ENCODE measurements around the gene KRTAP5-6.
A peak's percentile ranks its signal among the peaks of the same experiment; 100 is the strongest.

Gene KRTAP5-6

GRCh38 chr11:1696608-1697570, at the start of gene KRTAP5-6:
Gene KRTAP5-6 (plus strand): TSS chr11:1697195. CDS start chr11:1697246, 51 bp downstream.
- no peak for DNase-seq
- intact Hi-C loops (cut with DNase I) = loop anchor here (5.0 to 10.0 kb wide), 2 partner anchors 48 to 245 kb away; no protein-coding TSS in a partner anchor

GRCh38 chr11:1647901-1648652, 48.9 kb upstream of the KRTAP5-6 start:
- intact Hi-C loops (cut with DNase I) = no loop called here
- peak in 2 of 10 donors; percentile 66 to 76 for DNase-seq

- intact Hi-C loops (cut with DNase I) = no loop called here
- DNase-seq = peak in 2 of 10 donors; percentile 50 to 66
Measured at GRCh38 chr11:1648653-1649420, 48.2 kb upstream of the KRTAP5-6 start.

GRCh38 chr11:1650034-1650917, 46.7 kb upstream of the KRTAP5-6 start:
- intact Hi-C loops (cut with DNase I) = no loop called here

GRCh38 chr11:1650918-1651262, 46.1 kb upstream of the KRTAP5-6 start:
- intact Hi-C loops (cut with DNase I) = no loop called here
- DNase-seq = no peak

More at GRCh38 chr11:1650034-1650917, 46.7 kb upstream of the KRTAP5-6 start:
- peak in 2 of 10 donors; percentile 52 to 81 for DNase-seq

GRCh38 chr11:1651411-1651980, 45.5 kb upstream of the KRTAP5-6 start:
- peak in 1 of 10 donors; percentile 3 for DNase-seq
- intact Hi-C loops (cut with DNase I) = no loop called here

- intact Hi-C loops (cut with DNase I) = loop anchor here (1.0 to 2.0 kb wide), 3 partner anchors 43 to 500 kb away; no protein-coding TSS in a partner anchor
- peak in 2 of 10 donors; percentile 68 to 70 for DNase-seq
Measured at GRCh38 chr11:1652026-1652425, 45.0 kb upstream of the KRTAP5-6 start.

- DNase-seq = no peak
- intact Hi-C loops (cut with DNase I) = loop anchor here (1.0 to 2.0 kb wide), 3 partner anchors 42 to 500 kb away; no protein-coding TSS in a partner anchor
Measured at GRCh38 chr11:1652442-1652770, 44.6 kb upstream of the KRTAP5-6 start.

- DNase-seq = peak; percentile 70 to 98 (median 86)
- intact Hi-C loops (cut with DNase I) = loop anchor here (1.0 to 2.0 kb wide), 3 partner anchors 42 to 499 kb away; no protein-coding TSS in a partner anchor
Measured at GRCh38 chr11:1652771-1653540, 44.0 kb upstream of the KRTAP5-6 start.

GRCh38 chr11:1653541-1654387, 43.2 kb upstream of the KRTAP5-6 start:
- intact Hi-C loops (cut with DNase I) = loop anchor here (2.0 kb wide), 1 partner anchor 41 kb away; no protein-coding TSS in a partner anchor
- peak in 2 of 10 donors; percentile 38 to 52 for DNase-seq

- intact Hi-C loops (cut with DNase I) = no loop called here
- DNase-seq = peak in 1 of 10 donors; percentile 70
Measured at GRCh38 chr11:1654388-1655167, 42.4 kb upstream of the KRTAP5-6 start.

- intact Hi-C loops (cut with DNase I) = no loop called here
Measured at GRCh38 chr11:1655168-1656060, 41.6 kb upstream of the KRTAP5-6 start.

GRCh38 chr11:1656061-1656441, 40.9 kb upstream of the KRTAP5-6 start:
- intact Hi-C loops (cut with DNase I) = no loop called here
- DNase-seq = peak in 1 of 10 donors; percentile 67

More at GRCh38 chr11:1655168-1656060, 41.6 kb upstream of the KRTAP5-6 start:
- peak in 1 of 10 donors; percentile 77 for DNase-seq

GRCh38 chr11:1656670-1657069, 40.3 kb upstream of the KRTAP5-6 start:
- peak in 2 of 10 donors; percentile 5 to 57 for DNase-seq
- intact Hi-C loops (cut with DNase I) = no loop called here

GRCh38 chr11:1659506-1659905, 37.5 kb upstream of the KRTAP5-6 start:
- intact Hi-C loops (cut with DNase I) = no loop called here
- DNase-seq = peak in 2 of 10 donors; percentile 32 to 66

Measured in posterior cingulate gyrus (tissue), 11 donors.